ENCODE measurements around the gene REC114. TPM values are rescaled to one million over a fixed set of nuclear protein-coding genes. Genes with fewer than 3 reads are reported as not detected.

Gene REC114
- total RNA-seq, 1 donor from 2014 or later, result not detected

DNA sequence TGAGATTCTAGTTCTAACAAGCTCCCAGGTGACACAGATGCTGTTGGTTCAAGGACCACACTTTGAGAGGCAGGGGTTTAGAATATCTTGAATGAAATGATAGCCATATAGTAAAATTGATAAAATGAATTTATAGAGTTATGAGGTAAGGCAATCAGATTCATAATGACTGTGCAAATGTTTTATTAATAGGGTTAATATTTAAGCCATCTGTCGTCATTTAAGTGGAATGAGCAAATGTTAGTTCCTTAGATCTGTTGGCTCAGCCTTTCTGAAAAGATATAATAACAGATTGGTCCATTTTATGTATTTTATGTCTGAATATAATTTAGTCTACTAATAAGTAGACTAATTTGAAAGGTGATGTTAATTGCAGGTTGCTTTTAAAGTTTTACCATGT is 12.9 kb downstream of the REC114 start:
- H3K27ac ChIP-seq, result no peak overlapping the region
- DNase-seq (ENCODE audit: extremely low spot score in 2 of 2), result no peak
- H3K4me1 ChIP-seq, result no peaks in the 10 kb centered on the region
- TF ChIP-seq POLR2A (IDR thresholded peaks at IDR 0.05) (no peak), POLR2AphosphoS5 (IDR thresholded peaks at IDR 0.05; ENCODE audit: insufficient read depth in 1 of 2, low read depth in 1 of 2) (no peak), CTCF (IDR thresholded peaks at IDR 0.05) (no peak)
- H3K27me3 ChIP-seq, result no peaks in the 10 kb centered on the region
- intact Hi-C loops (cut with DNase I), result no loop called here
- no peak overlapping the region for H3K4me3 ChIP-seq
- H3K36me3 ChIP-seq, result no peaks in the 10 kb centered on the region
- H3K9me3 ChIP-seq, result no peaks in the 10 kb centered on the region

DNA sequence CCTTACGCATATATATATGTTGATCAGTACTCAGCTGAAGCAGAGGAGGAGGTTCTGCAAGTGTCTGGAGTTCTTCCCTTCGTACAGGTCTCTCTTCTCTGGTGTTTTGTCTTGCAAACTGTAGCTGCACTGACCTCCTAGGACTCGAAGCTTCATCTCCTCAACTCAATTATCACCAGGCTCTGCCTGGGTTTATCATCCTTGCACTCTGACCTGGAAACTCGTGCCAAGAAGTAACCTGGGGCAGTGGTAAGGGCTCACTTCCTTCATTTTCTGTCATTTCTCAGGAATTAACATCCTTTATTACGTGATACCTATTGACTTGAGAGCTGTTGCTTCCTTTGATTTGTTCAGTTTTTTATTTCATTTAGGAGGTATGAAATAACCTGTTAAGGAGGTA is 14.4 kb downstream of the REC114 start:
- no peak for TF ChIP-seq POLR2A (IDR thresholded peaks at IDR 0.05)
- TF ChIP-seq POLR2AphosphoS5 (IDR thresholded peaks at IDR 0.05; ENCODE audit: insufficient read depth in 1 of 2, low read depth in 1 of 2), result no peak
- TF ChIP-seq CTCF (IDR thresholded peaks at IDR 0.05), result no peak
- no peak for DNase-seq (ENCODE audit: extremely low spot score in 2 of 2)
- intact Hi-C loops (cut with DNase I), result no loop called here
- Histone ChIP-seq H3K4me3 (no peak overlapping the region), H3K27me3 (no peaks in the 10 kb centered on the region), H3K9me3 (no peaks in the 10 kb centered on the region), H3K27ac (no peak overlapping the region), H3K4me1 (no peaks in the 10 kb centered on the region), H3K36me3 (no peaks in the 10 kb centered on the region)

- intact Hi-C loops (cut with DNase I), result no loop called here
- no peak overlapping the region for H3K4me3 ChIP-seq
- TF ChIP-seq POLR2AphosphoS5 (IDR thresholded peaks at IDR 0.05; ENCODE audit: insufficient read depth in 1 of 2, low read depth in 1 of 2) (no peak), CTCF (IDR thresholded peaks at IDR 0.05) (no peak), POLR2A (IDR thresholded peaks at IDR 0.05) (no peak)
- no peaks in the 10 kb centered on the region for H3K9me3 ChIP-seq
- no peak for DNase-seq (ENCODE audit: extremely low spot score in 2 of 2)
- H3K27me3 ChIP-seq, result no peaks in the 10 kb centered on the region
- no peaks in the 10 kb centered on the region for H3K36me3 ChIP-seq
- H3K27ac ChIP-seq, result no peak overlapping the region
- no peaks in the 10 kb centered on the region for H3K4me1 ChIP-seq
Observed at GRCh38 chr15:73460662-73461061, 17.7 kb downstream of the REC114 start.

GRCh38 chr15:73464602-73465001 is 21.6 kb downstream of the REC114 start:
- DNase-seq (ENCODE audit: extremely low spot score in 2 of 2), result no peak
- intact Hi-C loops (cut with DNase I), result no loop called here
- TF ChIP-seq POLR2AphosphoS5 (IDR thresholded peaks at IDR 0.05; ENCODE audit: insufficient read depth in 1 of 2, low read depth in 1 of 2) (no peak), CTCF (IDR thresholded peaks at IDR 0.05) (no peak), POLR2A (IDR thresholded peaks at IDR 0.05) (no peak)
- no peaks in the 10 kb centered on the region for H3K9me3 ChIP-seq
- no peaks in the 10 kb centered on the region for H3K27me3 ChIP-seq
- no peak overlapping the region for H3K4me3 ChIP-seq
- H3K27ac ChIP-seq, result no peak overlapping the region
- no peaks in the 10 kb centered on the region for H3K4me1 ChIP-seq
- no peaks in the 10 kb centered on the region for H3K36me3 ChIP-seq

DNA sequence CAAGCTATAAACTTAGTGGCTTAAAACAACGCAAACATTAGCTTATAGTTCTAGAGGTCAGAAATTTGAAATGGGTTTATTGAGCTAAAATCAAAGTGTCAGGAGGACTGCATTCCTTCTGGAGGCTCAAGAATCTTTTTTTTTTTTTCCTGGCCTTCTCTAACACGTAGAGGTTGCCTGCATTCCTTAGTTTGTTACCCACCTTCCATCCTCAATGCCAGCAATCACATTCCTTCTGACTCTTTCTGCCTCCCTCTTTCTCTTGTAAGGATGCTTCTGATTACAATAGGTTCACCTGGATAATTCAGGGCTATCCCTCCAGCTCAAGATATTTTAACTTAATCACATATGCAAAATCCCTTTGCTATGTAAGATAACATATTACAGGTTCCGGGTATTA is 24.8 kb downstream of the REC114 start:
- DNase-seq (ENCODE audit: extremely low spot score in 2 of 2), result no peak
- H3K36me3 ChIP-seq, result no peaks in the 10 kb centered on the region
- no peaks in the 10 kb centered on the region for H3K27me3 ChIP-seq
- intact Hi-C loops (cut with DNase I), result no loop called here
- H3K9me3 ChIP-seq, result no peaks in the 10 kb centered on the region
- no peak overlapping the region for H3K4me3 ChIP-seq
- H3K27ac ChIP-seq, result no peak overlapping the region
- H3K4me1 ChIP-seq, result no peaks in the 10 kb centered on the region
- no peak for TF ChIP-seq CTCF (IDR thresholded peaks at IDR 0.05)
- TF ChIP-seq POLR2A (IDR thresholded peaks at IDR 0.05), result no peak
- no peak for TF ChIP-seq POLR2AphosphoS5 (IDR thresholded peaks at IDR 0.05; ENCODE audit: insufficient read depth in 1 of 2, low read depth in 1 of 2)
